Measurements from ENCODE around the gene HELZ2. TPM values are rescaled to one million over a fixed set of nuclear protein-coding genes. Genes with fewer than 3 reads are reported as not detected.

Gene HELZ2
- polyA plus RNA-seq, 1 of the 3 experiments (the other 2 are of a cell fraction): 7.6 TPM

- TF ChIP-seq FOXJ3 (CRISPR knock-in tag; IDR thresholded peaks at IDR 0.05) (no peak), NRF1 (IDR thresholded peaks at IDR 0.05; ENCODE audit: low read depth, low read length) (no peak)
Observed at GRCh38 chr20:63533388-63533787, 40.7 kb downstream of the HELZ2 start (continued).

GRCh38 chr20:63532449-63532971 is 41.5 kb downstream of the HELZ2 start:
- ChIA-PET CTCF (interaction anchor here (0.7 kb wide), 1 partner anchor 109 kb away, joined by 3 read pairs; no protein-coding TSS in a partner anchor), POLR2A (interaction anchor here (1.4 kb wide), 1 partner anchor 11 kb away, joined by 4 read pairs; no protein-coding TSS in a partner anchor)
- Histone ChIP-seq H3K9me3 (no peaks in the 10 kb centered on the region), H3F3A (replicated peaks; ENCODE audit: insufficient read depth) (peaks cover 1% of the 10 kb centered on the region), H3K27ac (ENCODE audit: low read depth in 2 of 2, low read length in 1 of 2) (no peak overlapping the region), H3K79me2 (ENCODE audit: insufficient read depth) (no peaks in the 10 kb centered on the region), H3K9me2 (no peaks in the 10 kb centered on the region), H4K20me1 (ENCODE audit: insufficient read depth) (0 out of 2 replicates have a peak, but pooled peaks cover 4% of the 10 kb centered on the region), H3K4me1 (ENCODE audit: control insufficient read depth in 1 of 2, insufficient read depth in 2 of 2, low read depth in 1 of 2, low read length in 1 of 2) (peaks cover 0 to 15% of the 10 kb centered on the region in 2 experiments; a peak in 1 of 4 replicates), H3K27me3 (ENCODE audit: insufficient read depth) (no peaks in the 10 kb centered on the region), H2AFZ (ENCODE audit: low read depth) (no peak overlapping the region), H3K36me3 (replicated peaks in 1 of 2; ENCODE audit: control insufficient read depth in 1 of 2, insufficient read depth in 2 of 2, low read length in 1 of 2) (no peaks in the 10 kb centered on the region), H3K4me3 (ENCODE audit: low read depth in 2 of 2, low read length in 1 of 2) (no peak overlapping the region), H3K4me2 (no peak overlapping the region), H3K9ac (no peak overlapping the region)
- no peak for TF ChIP-seq IRF3 (IDR thresholded peaks at IDR 0.05; ENCODE audit: low read depth, low read length)
- TF ChIP-seq JUND (IDR thresholded peaks at IDR 0.05): no peak
- no peak for TF ChIP-seq RAD21 (IDR thresholded peaks at IDR 0.05; ENCODE audit: low read length)
- no peak for TF ChIP-seq FOSL2 (IDR thresholded peaks at IDR 0.05; ENCODE audit: borderline replicate concordance, low read depth)
- TF ChIP-seq USF1 (IDR thresholded peaks at IDR 0.05; ENCODE audit: borderline replicate concordance, low read depth): no peak
- TF ChIP-seq TAF1 (IDR thresholded peaks at IDR 0.05; ENCODE audit: borderline replicate concordance, low read depth, low read length): no peak
- no peak for TF ChIP-seq FOXJ3 (CRISPR knock-in tag; IDR thresholded peaks at IDR 0.05)
- TF ChIP-seq PBX3 (IDR thresholded peaks at IDR 0.05): no peak
- no peak for TF ChIP-seq TCF12 (IDR thresholded peaks at IDR 0.05)
- no peak for TF ChIP-seq MAX (IDR thresholded peaks at IDR 0.05; ENCODE audit: low read depth)
- TF ChIP-seq CTCF (IDR thresholded peaks at IDR 0.05): no peak
- TF ChIP-seq EP300 (IDR thresholded peaks at IDR 0.05; ENCODE audit: borderline replicate concordance in 1 of 2, low read depth in 1 of 2, low read length in 1 of 2): no peak
- TF ChIP-seq GATA2 (CRISPR knock-in tag; IDR thresholded peaks at IDR 0.05): no peak
- TF ChIP-seq RCOR1 (IDR thresholded peaks at IDR 0.05; ENCODE audit: low read length): no peak
- no peak for TF ChIP-seq ZBTB33 (IDR thresholded peaks at IDR 0.05; ENCODE audit: borderline replicate concordance, low read depth)
- no peak for TF ChIP-seq USF2 (IDR thresholded peaks at IDR 0.05; ENCODE audit: borderline replicate concordance, low read depth, low read length)
- TF ChIP-seq NRF1 (IDR thresholded peaks at IDR 0.05; ENCODE audit: low read depth, low read length): no peak
- TF ChIP-seq EZH2phosphoT487 (IDR thresholded peaks at IDR 0.05; ENCODE audit: borderline replicate concordance, low read depth): no peak
- TF ChIP-seq RXRA (IDR thresholded peaks at IDR 0.05; ENCODE audit: borderline replicate concordance, low read depth): no peak
- no peak for TF ChIP-seq GABPA (IDR thresholded peaks at IDR 0.05; ENCODE audit: low read depth)
- peak; percentile 25 for DNase-seq
- WGBS (ENCODE audit: low lambda C conversion rate): 86% methylated on average over 6 of the region's 24 CpGs

Measured in SK-N-SH (cell line).